Muscle layer of duodenum (tissue), 2 donors: Measurements from ENCODE around the gene C5AR2.
"Not testable (repeated sequence)": the region's sequence is repeated elsewhere in the genome, so short reads cannot be mapped to it uniquely, and the experiment has no call there.

ENCODE experiments used
- H3K27ac ChIP-seq: one replicate; pipeline ENCODE4 v1.7.0; 2013; ENCODE audit warnings: mild to moderate bottlenecking, low read length
- H3K27me3 ChIP-seq: one replicate; pipeline ENCODE4 v1.7.0; 2013; ENCODE audit warnings: low read depth, mild to moderate bottlenecking, control low read depth, low read length
- H3K36me3 ChIP-seq, 2 donors: one replicate each; pipeline ENCODE4 v1.7.0; 2013; ENCODE audit warnings: low read length in 2 of 2, control low read depth in 1 of 2, mild to moderate bottlenecking in 1 of 2; ENCODE audit not compliant: insufficient read depth in 2 of 2, control insufficient read depth in 1 of 2
- H3K4me1 ChIP-seq, 2 donors: one replicate each; pipeline ENCODE4 v1.7.0; 2013; ENCODE audit warnings: low read length in 2 of 2, mild to moderate bottlenecking in 2 of 2, control low read depth in 1 of 2, moderate library complexity in 1 of 2; ENCODE audit not compliant: insufficient read depth in 2 of 2, control insufficient read depth in 1 of 2
- H3K4me3 ChIP-seq, 2 donors: one replicate each; pipeline ENCODE4 v1.7.0; 2013; ENCODE audit warnings: low read length in 2 of 2, low read depth in 1 of 2, mild to moderate bottlenecking in 1 of 2
- H3K9me3 ChIP-seq, 2 donors: one replicate each; pipeline ENCODE4 v1.7.0; 2013; ENCODE audit warnings: low read length in 2 of 2, control low read depth in 1 of 2, mild to moderate bottlenecking in 1 of 2; ENCODE audit not compliant: control insufficient read depth in 1 of 2
- donor health status: healthy.

C5AR2 gene

DNA sequence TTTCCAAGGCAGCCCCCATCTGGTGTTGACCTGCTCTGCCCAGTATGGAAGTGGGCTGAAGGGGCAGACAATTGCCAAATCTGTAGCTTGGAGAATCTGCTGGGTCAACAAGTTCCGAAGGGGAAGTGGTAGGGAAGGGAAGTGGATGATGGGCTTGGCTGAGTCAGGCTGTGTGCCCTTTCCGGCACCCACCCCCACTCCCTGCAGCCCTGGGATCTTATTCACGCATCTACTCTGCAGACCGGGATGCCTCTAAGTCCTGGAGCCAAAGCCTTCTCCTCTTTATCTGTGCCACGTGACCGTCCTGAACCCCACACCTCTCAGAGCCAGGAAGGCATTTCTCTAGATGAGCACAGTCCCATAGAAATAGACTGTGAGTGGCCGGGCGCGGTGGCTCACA lies 7.5 kb upstream of the C5AR2 start:
- no peaks in the 10 kb centered on the region for H3K27me3 ChIP-seq
- H3K4me1 ChIP-seq, result no peaks in the 10 kb centered on the region
- no peaks in the 10 kb centered on the region for H3K9me3 ChIP-seq
- H3K27ac ChIP-seq, result peak overlapping the region; percentile 56
- H3K4me3 ChIP-seq, result no peak overlapping the region
- H3K36me3 ChIP-seq, result no peaks in the 10 kb centered on the region

DNA sequence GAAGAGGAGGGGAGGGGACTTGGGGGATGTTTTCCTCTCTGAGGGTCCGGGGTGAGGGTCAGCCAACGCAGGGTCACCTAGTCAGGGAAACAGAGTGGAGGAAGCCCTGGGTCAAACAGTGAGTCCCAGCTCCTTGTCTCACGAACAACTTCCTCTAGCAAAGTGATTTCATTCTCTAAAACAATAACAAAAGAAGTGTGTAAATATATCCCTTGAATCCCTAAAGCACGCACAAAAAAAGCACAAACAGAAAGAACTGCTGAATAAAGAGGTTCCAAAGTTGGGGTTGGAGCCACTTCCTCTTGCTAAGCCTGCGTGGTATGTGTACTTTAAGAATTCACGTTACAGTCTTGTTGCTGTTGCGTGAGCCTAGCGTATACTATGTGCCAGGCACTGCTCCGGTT lies 1.5 kb upstream of the C5AR2 start:
- Histone ChIP-seq H3K4me1 (no peaks in the 10 kb centered on the region), H3K27me3 (no peaks in the 10 kb centered on the region), H3K36me3 (no peaks in the 10 kb centered on the region), H3K9me3 (no peaks in the 10 kb centered on the region), H3K27ac (peak overlapping the region; percentile 17), H3K4me3 (no peak overlapping the region)

DNA sequence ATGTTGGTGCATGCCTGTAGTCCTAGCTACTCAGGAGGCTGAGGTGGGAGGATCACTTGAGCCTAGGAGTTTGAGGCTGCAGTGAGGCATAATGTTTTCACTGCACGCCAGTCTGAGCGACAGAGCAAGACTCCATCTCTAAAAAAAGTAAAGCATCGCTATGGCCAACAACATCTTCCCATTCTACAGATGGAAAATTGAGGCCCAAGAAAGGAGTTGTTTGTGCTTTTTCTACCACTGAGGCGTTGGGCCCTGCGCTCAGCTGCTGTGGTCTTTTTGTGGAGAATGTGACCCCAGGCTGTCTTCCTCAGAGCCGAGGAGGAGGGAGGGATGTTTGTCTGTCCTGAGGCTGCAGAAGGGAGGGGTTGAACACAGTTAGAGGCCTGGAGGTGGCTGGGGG lies 485 bp upstream of the C5AR2 start:
- Histone ChIP-seq H3K27me3 (no peaks in the 10 kb centered on the region), H3K4me3 (no peak overlapping the region), H3K9me3 (no peaks in the 10 kb centered on the region), H3K4me1 (no peaks in the 10 kb centered on the region), H3K27ac (no peak overlapping the region), H3K36me3 (no peaks in the 10 kb centered on the region)

DNA sequence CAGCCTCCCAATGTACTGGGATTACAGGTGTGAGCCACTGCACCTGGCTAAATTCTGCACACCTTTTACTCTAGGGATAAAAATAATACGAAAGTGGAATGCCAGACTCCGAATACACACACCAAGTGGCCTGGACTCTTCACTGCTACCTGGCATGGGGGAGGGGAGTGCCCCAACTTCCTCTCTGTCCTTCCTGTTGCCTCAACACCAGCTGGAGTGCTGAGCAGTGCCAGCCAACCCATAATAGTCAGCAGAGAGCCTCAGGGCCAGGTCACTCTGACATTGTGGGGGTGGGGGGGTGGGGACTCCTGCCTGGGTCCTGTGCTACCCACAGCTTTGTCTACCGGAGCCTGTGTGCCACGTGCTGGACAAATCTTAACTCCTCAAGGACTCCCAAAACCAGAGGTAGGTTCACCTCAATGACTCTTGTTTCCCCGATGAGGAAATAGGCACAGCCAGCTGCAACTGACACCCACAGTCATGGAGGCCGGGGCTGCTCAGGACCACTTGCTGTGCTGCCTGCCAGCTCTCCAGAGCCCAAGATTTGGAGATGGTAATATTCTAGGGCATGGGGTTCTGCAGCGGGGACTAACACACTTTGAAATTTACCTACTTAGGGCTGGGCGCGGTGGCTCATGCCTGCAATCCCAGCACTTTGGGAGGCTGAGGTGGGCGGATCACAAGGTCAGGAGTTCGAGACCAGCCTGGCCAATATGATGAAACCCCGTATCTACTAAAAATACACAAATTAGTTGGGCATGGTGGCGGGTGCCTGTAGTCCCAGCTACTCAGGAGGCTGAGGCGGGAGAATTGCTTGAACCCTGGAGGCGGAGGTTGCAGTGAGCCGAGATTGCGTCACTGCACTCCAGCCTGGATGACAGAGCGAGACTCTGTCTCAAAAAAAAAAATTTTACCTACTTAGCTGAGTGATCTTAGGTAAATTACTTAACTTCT lies 5.1 kb downstream of the C5AR2 start:
- H3K4me1 ChIP-seq, H3K9me3 ChIP-seq, H3K4me3 ChIP-seq, H3K36me3 ChIP-seq, H3K27me3 ChIP-seq, H3K27ac ChIP-seq: not testable (repeated sequence)

DNA sequence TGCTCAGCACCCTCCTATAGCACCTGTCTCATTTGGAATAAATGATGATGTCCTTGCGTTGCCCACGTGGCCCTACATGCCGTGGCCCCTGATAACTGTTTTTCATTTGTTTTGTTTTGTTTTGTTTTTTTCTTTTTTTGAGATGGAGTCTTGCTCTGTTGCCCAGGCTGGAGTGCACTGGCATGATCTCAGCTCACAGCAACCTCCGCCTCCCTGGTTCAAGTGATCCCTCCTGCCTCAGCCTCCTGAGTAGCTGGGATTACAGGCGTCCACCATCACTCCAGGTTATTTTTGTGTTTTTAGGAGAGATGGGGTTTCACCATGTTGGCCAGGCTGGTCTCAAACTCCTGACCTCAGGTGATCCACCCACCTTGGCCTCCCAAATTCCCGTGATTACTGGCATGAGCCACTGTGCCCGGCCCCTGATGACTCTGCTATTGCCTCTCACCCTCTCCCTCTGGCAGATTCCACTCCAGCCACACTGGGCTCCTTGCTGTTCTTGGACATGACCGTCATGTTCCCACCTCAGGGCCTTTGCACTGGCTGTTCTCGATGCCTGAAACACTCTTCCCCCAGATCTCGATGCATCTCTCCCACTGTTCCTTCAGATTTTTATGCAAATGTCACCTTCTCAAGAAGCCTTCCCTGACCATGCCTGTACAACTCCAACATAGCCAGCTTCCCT lies 7.4 kb downstream of the C5AR2 start:
- H3K4me3 ChIP-seq, result no peak overlapping the region
- H3K27ac ChIP-seq, result no peak overlapping the region
- no peaks in the 10 kb centered on the region for H3K27me3 ChIP-seq
- no peaks in the 10 kb centered on the region for H3K36me3 ChIP-seq
- no peaks in the 10 kb centered on the region for H3K4me1 ChIP-seq
- H3K9me3 ChIP-seq, result no peaks in the 10 kb centered on the region

DNA sequence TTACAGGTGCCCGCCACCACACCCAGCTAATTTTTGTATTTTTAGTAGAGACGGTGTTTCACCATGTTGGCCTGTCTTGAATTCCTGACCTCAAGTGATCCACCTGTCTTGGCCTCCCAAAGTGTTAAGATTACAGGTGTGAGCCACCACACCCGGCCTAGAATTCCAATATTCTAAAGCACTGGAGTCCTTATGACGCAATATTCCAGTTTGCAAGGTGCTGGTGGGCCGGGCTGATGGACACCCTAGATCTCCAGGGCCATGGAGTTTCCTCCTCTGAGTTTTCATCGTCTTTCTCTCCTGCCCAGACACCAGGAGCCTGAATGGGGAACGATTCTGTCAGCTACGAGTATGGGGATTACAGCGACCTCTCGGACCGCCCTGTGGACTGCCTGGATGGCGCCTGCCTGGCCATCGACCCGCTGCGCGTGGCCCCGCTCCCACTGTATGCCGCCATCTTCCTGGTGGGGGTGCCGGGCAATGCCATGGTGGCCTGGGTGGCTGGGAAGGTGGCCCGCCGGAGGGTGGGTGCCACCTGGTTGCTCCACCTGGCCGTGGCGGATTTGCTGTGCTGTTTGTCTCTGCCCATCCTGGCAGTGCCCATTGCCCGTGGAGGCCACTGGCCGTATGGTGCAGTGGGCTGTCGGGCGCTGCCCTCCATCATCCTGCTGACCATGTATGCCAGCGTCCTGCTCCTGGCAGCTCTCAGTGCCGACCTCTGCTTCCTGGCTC lies 8.7 kb downstream of the C5AR2 start:
- Histone ChIP-seq H3K9me3 (no peaks in the 10 kb centered on the region), H3K4me1 (no peaks in the 10 kb centered on the region), H3K4me3 (no peak overlapping the region), H3K27ac (no peak overlapping the region), H3K27me3 (no peaks in the 10 kb centered on the region), H3K36me3 (no peaks in the 10 kb centered on the region)

DNA sequence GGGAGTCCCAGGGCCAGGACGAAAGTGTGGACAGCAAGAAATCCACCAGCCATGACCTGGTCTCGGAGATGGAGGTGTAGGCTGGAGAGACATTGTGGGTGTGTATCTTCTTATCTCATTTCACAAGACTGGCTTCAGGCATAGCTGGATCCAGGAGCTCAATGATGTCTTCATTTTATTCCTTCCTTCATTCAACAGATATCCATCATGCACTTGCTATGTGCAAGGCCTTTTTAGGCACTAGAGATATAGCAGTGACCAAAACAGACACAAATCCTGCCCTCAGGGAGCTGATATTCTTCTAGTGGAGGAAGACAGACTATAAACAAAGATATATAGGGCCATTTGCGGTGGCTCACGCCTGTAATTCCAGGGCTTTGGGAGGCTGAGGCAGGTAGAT lies 9.8 kb downstream of the C5AR2 start:
- Histone ChIP-seq H3K36me3 (no peaks in the 10 kb centered on the region), H3K27me3 (no peaks in the 10 kb centered on the region), H3K4me1 (no peaks in the 10 kb centered on the region), H3K9me3 (no peaks in the 10 kb centered on the region), H3K27ac (no peak overlapping the region), H3K4me3 (no peak overlapping the region)

DNA sequence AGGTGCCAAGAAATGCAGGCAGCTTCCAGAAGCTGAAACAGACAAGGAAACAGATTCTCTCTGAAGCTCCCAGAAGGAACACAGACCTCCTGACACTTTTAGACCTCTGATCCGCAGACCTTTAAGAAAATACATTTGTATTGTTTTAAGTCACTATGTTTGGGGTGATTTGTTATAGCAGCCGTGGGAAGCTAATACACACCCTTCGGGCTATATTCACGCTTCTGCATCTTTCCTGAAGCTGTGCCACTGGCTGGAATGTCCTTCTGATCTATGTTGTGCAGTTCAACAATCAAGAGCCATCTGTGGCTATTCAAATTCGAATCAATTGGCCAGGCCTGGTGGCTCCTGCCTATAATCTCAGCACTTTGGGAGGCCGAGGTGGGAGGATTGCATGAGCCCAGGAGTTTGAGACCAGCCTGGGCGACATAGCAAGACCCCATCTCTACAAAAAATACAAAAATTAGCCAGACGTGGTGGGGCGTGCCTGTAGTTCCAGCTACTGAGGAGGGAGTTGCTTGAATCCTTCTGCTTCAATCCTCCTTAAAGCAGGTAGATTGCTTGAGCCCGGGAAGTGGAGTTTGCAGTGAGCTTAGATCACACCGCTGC lies 11.3 kb downstream of the C5AR2 start:
- H3K4me3 ChIP-seq, result no peak overlapping the region
- H3K27me3 ChIP-seq, result no peaks in the 10 kb centered on the region
- H3K27ac ChIP-seq, result no peak overlapping the region
- H3K9me3 ChIP-seq, result no peaks in the 10 kb centered on the region
- no peaks in the 10 kb centered on the region for H3K4me1 ChIP-seq
- no peaks in the 10 kb centered on the region for H3K36me3 ChIP-seq

DNA sequence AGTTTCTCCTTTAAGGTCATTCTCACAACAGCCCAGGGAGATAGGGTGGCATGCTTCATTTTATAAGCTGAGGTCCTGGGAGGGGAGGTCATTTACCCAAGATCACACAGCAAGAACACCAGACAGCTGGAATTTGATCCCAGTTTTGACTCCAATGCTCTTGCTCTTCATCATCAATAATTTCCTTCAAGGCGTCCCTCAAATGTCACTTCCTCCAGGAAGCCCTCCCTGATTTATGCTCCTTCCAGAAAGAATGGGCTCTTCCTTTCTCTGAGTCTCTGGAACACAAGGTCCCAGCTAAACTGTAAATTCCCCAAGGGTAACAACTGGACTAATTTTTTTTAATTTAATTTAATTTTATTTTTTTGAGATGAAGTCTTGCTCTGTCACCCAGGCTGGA lies 12.4 kb downstream of the C5AR2 start:
- Histone ChIP-seq H3K4me1 (no peaks in the 10 kb centered on the region), H3K27me3 (no peaks in the 10 kb centered on the region), H3K27ac (no peak overlapping the region), H3K4me3 (no peak overlapping the region), H3K36me3 (no peaks in the 10 kb centered on the region), H3K9me3 (no peaks in the 10 kb centered on the region)

DNA sequence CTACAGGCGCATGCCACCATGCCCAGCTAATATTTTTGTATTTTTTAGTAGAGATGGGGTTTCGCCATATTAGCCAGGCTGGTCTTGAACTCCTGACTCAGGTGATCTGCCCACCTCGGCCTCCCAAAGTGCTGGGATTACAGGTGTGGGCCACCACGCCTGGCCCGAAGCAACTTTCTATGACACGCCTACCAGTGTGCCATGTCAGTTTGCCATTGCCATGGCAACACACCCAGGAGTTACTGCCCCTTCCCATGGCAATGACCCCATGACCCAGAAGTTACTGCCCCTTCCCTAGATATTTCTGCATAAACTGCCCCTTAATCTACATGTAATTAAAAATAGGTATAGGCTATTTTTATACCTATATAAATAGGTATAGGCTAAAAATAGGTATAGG lies 14.0 kb downstream of the C5AR2 start:
- H3K36me3 ChIP-seq, H3K27me3 ChIP-seq, H3K4me3 ChIP-seq, H3K4me1 ChIP-seq, H3K9me3 ChIP-seq, H3K27ac ChIP-seq: not testable (repeated sequence)
